Lower lobe of right lung (tissue), 2 donors: ENCODE measurements around the gene MON1A. TPM values are rescaled to one million over a fixed set of nuclear protein-coding genes. Genes with fewer than 3 reads are reported as not detected.

Experiments used
- ATAC-seq, 2 donors: fragments of 200-7000 bp; cut with Tn5 transposase; one replicate each; pipeline ENCODE4 v1.9.1; 2020 to 2022; ENCODE audit warnings: mild to moderate bottlenecking in 2 of 2, moderate library complexity in 2 of 2
- DNase-seq: peaks from one replicate; pipeline ENCODE4 v3.0.0-alpha.2; 2020
- H3K27ac ChIP-seq: fragments of 200-600 bp; one replicate; pipeline ENCODE4 v1.8.0; 2022
- H3K27me3 ChIP-seq: fragments of 200-600 bp; one replicate; pipeline ENCODE4 v1.8.0; 2022; ENCODE audit warnings: low read depth
- H3K36me3 ChIP-seq: fragments of 200-600 bp; one replicate; pipeline ENCODE4 v1.8.0; 2022; ENCODE audit warnings: mild to moderate bottlenecking
- H3K4me1 ChIP-seq: fragments of 200-600 bp; one replicate; pipeline ENCODE4 v1.8.0; 2022
- H3K4me3 ChIP-seq: fragments of 200-600 bp; one replicate; pipeline ENCODE4 v1.8.0; 2022; ENCODE audit warnings: mild to moderate bottlenecking
- H3K9me3 ChIP-seq: fragments of 200-600 bp; one replicate; pipeline ENCODE4 v1.8.0; 2022
- intact Hi-C: fragments of 100-400 bp; cut with DNase I; formaldehyde crosslinking; loops from one replicate; pipeline ENCODE4 v1.11.0; 2022
- total RNA-seq: library from RNA; stranded (reverse); fragmentation: NEBNext Ultra II Directional; extraction: Animal tissue kit (Norgen Biotek cat#: 25700); gene quantifications from one replicate; pipeline ENCODE4 v1.2.1, GENCODE V29; 2021
- TF ChIP-seq, protein P1 (sequence below): fragments of 200-600 bp; IDR thresholded peaks from one replicate; pipeline ENCODE4 v1.8.0; 2022; ENCODE audit warnings: antibody characterized with exemption, mild to moderate bottlenecking
- donor health status: DM: no; HTN: yes; CAD: no; lungs with severe emphysema.

The MON1A gene
- total RNA-seq, 1 donor from 2014 or later, result 9.7 TPM

DNA sequence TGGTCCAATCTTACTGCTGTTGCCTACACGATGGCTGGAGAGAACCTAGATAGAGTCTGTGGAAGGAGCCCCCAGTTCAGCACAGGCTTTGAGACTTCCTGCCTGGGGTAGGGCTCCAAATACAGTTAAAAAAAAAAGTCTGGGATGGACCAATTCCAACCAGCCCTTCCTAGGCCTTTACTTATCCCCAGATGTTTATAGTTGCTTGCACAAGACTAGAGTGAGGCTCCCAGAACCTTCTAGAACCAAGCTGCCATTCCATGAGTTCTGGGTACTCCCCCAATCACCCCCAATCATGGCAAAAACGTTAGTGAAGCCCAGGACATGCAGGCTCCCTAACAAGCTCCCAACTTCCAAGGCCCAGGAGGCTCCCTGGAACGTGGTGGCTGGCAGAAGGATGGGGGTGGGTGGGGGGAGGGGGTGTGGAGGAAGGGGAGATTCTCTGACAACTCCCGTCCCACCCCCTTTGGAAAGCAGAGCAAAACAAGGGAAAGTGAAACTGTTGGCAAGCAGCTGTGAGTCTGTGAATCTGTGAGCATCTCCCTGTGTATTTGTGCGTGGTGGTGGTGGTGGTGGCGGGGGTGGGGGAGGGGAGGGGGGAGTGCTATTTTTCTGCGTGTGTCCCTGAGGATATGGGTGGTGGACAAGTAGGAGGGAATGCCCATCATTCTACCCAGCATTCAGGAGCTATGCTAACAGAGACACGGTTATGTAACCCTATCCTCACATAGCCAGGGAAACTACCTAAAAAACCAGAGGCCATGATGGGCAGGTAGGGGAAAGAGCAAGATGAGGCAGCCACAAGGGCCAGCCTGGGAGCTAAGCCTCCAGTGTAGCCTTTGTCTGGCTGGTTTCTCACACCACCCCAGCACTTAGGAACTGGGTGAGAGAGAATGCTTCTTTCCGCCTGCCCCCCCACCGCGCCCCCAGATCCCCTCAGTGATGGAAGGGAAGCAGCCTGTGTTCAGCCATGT lies 28.0 kb downstream of the MON1A start:
- Histone ChIP-seq H3K36me3 (peaks cover 23% of the 10 kb centered on the region), H3K9me3 (no peaks in the 10 kb centered on the region), H3K27me3 (no peaks in the 10 kb centered on the region), H3K4me3 (peak overlapping the region; percentile 19), H3K4me1 (peaks cover 66% of the 10 kb centered on the region), H3K27ac (peak overlapping the region; percentile 81)
- TF ChIP-seq, protein P1, sequence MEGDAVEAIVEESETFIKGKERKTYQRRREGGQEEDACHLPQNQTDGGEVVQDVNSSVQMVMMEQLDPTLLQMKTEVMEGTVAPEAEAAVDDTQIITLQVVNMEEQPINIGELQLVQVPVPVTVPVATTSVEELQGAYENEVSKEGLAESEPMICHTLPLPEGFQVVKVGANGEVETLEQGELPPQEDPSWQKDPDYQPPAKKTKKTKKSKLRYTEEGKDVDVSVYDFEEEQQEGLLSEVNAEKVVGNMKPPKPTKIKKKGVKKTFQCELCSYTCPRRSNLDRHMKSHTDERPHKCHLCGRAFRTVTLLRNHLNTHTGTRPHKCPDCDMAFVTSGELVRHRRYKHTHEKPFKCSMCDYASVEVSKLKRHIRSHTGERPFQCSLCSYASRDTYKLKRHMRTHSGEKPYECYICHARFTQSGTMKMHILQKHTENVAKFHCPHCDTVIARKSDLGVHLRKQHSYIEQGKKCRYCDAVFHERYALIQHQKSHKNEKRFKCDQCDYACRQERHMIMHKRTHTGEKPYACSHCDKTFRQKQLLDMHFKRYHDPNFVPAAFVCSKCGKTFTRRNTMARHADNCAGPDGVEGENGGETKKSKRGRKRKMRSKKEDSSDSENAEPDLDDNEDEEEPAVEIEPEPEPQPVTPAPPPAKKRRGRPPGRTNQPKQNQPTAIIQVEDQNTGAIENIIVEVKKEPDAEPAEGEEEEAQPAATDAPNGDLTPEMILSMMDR, result no peak
- ATAC-seq, result no peak
- intact Hi-C loops, result no loop called here
- DNase-seq, result no peak

GRCh38 chr3:49900491-49901153 lies 29.0 kb downstream of the MON1A start:
- peak; percentile 86 for DNase-seq
- Histone ChIP-seq H3K36me3 (peaks cover 32% of the 10 kb centered on the region), H3K4me3 (peak overlapping the region; percentile 19), H3K9me3 (no peaks in the 10 kb centered on the region), H3K27me3 (no peaks in the 10 kb centered on the region), H3K27ac (peak overlapping the region; percentile 81), H3K4me1 (peaks cover 55% of the 10 kb centered on the region)
- intact Hi-C loops, result no loop called here
- ATAC-seq, result peak; percentile 80 to 84
- TF ChIP-seq, protein P1, result no peak

GRCh38 chr3:49899815-49900214 lies 29.8 kb downstream of the MON1A start:
- intact Hi-C loops, result no loop called here
- no peaks in the 10 kb centered on the region for H3K27me3 ChIP-seq
- peaks cover 49% of the 10 kb centered on the region for H3K4me1 ChIP-seq
- no peak for ATAC-seq
- TF ChIP-seq, protein P1, result peak; percentile 20
- no peaks in the 10 kb centered on the region for H3K9me3 ChIP-seq
- no peak overlapping the region for H3K4me3 ChIP-seq
- DNase-seq, result no peak
- peak overlapping the region; percentile 81 for H3K27ac ChIP-seq
- peaks cover 37% of the 10 kb centered on the region for H3K36me3 ChIP-seq

GRCh38 chr3:49898991-49899390 lies 30.6 kb downstream of the MON1A start:
- Histone ChIP-seq H3K4me3 (no peak overlapping the region), H3K9me3 (no peaks in the 10 kb centered on the region), H3K4me1 (peaks cover 40% of the 10 kb centered on the region), H3K27me3 (no peaks in the 10 kb centered on the region), H3K36me3 (peaks cover 37% of the 10 kb centered on the region), H3K27ac (no peak overlapping the region)
- intact Hi-C loops, result no loop called here
- ATAC-seq (no peak), DNase-seq (no peak)
- TF ChIP-seq, protein P1, result no peak

DNA sequence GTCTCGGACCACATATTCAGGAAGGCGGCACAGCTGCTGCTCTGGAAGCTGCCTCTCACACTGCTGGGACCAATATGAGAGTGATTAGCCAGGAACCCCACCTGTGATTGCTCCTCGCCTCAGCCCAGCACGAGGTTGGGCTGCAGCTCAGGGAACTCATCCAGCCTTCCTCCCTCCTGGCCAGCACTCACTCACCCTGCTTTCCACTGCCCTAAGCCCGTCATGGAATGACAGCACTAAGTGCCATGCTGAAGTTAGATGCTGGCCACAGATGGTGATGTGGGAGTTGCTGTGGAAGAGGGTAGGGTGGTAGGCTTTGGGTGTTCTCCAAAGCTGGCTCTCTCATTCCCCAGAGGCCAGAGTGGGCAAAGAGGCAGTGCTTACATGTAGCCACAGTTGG lies 33.3 kb downstream of the MON1A start:
- TF ChIP-seq, protein P1, result no peak
- H3K27ac ChIP-seq, result no peak overlapping the region
- peaks cover 40% of the 10 kb centered on the region for H3K36me3 ChIP-seq
- intact Hi-C loops, result no loop called here
- ATAC-seq, result no peak
- H3K4me3 ChIP-seq, result no peak overlapping the region
- peaks cover 17% of the 10 kb centered on the region for H3K4me1 ChIP-seq
- H3K9me3 ChIP-seq, result no peaks in the 10 kb centered on the region
- DNase-seq, result no peak
- H3K27me3 ChIP-seq, result no peaks in the 10 kb centered on the region
